ENCODE measurements around the gene BCAM.
A peak's percentile ranks its signal among the peaks of the same experiment; 100 is the strongest.

Gene BCAM

DNA sequence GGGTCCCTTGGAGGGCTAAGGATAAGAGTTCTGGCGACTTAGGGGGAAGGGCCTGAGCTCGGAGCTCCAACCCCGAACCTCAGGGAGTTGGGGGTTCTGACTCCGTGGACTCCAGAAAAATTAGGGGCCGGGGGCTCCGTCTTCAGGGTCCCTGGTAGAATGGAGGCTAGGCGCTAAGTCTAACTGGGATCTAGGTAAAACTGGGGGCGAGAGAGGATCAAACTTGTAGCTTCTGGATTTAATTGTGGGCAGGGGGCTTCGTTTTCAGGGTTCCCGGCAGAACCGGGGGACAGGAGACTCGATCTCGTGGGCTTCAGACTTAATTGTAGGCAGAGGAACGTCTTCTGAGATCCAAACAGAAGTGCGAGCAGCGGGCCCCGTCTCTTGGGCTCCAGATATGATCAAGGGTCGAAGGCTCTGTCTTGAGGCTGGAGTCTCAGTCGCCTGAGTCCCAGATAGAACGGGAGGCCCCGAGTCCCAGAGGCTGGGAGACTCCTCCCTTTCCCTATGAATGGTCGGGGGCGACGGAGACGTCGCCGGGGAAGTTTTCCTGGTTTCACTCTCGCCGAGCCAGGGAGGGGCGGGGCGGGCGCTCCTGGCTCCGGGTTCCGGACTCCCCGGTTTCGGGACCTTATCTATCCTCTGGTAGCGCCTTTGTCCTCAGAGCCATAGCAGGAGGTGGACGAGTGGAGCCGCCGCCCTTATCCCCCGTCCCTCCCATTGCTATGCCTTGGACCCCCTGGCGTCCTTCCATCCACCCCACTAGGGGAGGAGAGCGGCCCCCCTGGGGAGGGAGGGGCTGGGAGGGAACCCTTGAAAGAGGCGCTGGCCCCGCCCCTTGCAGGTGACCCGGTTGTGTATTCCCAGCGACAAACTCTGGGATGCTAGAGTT, 38.5 kb downstream of the BCAM start (continued):
- TF ChIP-seq ZNF350 (tag by site-specific recombination; IDR thresholded peaks at IDR 0.05) (no peak), GLI2 (tag by site-specific recombination; IDR thresholded peaks at IDR 0.05; ENCODE audit: borderline replicate concordance, low read depth) (no peak), ZBTB6 (tag by site-specific recombination; IDR thresholded peaks at IDR 0.05) (peak; percentile 95), ZNF132 (tag by site-specific recombination; IDR thresholded peaks at IDR 0.05; ENCODE audit: borderline replicate concordance) (no peak), WT1 (tag by site-specific recombination; IDR thresholded peaks at IDR 0.05) (peak; percentile 66), ZNF501 (tag by site-specific recombination; IDR thresholded peaks at IDR 0.05) (no peak), ZNF112 (tag by site-specific recombination; IDR thresholded peaks at IDR 0.05) (no peak), SP7 (tag by site-specific recombination; IDR thresholded peaks at IDR 0.05) (peak; percentile 30; the same call in 1 of the 2 replicates), ZNF24 (tag by site-specific recombination; IDR thresholded peaks at IDR 0.05) (0 out of 2 replicates have a peak, but pooled peaks have one; percentile 12), ZNF146 (tag by site-specific recombination; IDR thresholded peaks at IDR 0.05) (no peak), ZBTB7A (tag by site-specific recombination; IDR thresholded peaks at IDR 0.05; ENCODE audit: low read depth) (no peak), GLIS1 (tag by site-specific recombination; IDR thresholded peaks at IDR 0.05) (peak; percentile 98), ZSCAN23 (tag by site-specific recombination; IDR thresholded peaks at IDR 0.05) (no peak), SP3 (tag by site-specific recombination; IDR thresholded peaks at IDR 0.05) (peak; percentile 89), PRDM10 (tag by site-specific recombination; IDR thresholded peaks at IDR 0.05) (peak; percentile 56), ZNF391 (tag by site-specific recombination; IDR thresholded peaks at IDR 0.05; ENCODE audit: borderline replicate concordance, low read depth) (no peak), KLF1 (tag by site-specific recombination; IDR thresholded peaks at IDR 0.05) (peak; percentile 74)

DNA sequence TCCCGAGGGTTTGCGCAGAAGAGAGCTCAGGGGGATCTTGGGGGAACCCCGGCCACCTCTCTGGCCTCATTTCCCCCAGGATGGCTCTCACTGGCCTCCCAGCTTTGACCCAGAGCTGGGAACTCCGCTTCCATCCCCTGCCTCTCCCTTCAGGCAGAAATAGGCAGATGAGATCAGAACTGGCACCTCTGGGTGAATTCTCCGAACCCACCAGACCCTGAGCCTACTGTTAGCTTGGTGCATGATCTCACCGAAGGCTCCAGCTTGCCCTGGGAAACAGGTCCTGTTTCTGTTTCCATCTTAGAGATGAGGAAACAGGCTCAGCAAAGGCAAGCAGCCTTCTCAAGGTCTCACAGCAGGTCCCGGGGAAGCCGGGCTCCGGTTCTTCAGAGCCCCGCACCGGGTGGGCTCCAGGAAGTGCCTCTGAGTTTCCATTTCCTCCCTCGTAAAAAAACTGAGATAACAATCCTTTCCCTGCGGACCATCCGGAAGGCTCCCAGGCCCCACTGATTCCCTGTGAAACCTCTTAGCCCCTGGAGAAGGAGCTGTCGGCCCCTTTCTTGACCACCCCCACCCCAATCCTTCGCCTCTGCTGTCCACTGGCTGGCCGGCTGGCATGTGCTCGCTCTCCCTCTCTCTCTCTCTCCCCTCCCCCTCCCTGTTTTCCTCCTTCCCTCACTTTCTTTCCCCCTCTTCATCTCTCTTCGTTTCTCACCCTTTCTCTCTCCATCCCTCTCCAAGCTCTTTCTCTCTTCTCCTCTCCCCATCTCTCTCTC, 39.3 kb downstream of the BCAM start:
- ChIA-PET POLR2A (interaction anchor here (0.6 to 2.2 kb wide), 5 partner anchors 36 to 484 kb away, joined by 3 to 12 read pairs (median 4); partner anchors contain the start of genes APOE and TOMM40), CTCF (interaction anchor here (0.6 to 1.8 kb wide), 11 partner anchors 23 to 1200 kb away, joined by 3 to 4 read pairs (median 3); no protein-coding TSS in a partner anchor)
- no peaks in the 10 kb centered on the region for H3K9me3 ChIP-seq (ENCODE audit: control insufficient read depth, insufficient read depth, low read depth, low read length)
- peak overlapping the region; percentile 93 for H3K27ac ChIP-seq (ENCODE audit: extremely low read depth, low read depth, low read length)
- H3K36me3 ChIP-seq (ENCODE audit: control insufficient read depth in 2 of 2, insufficient read depth in 1 of 2, low read length in 2 of 2), result peaks cover under 1 to 6% of the 10 kb centered on the region in 2 experiments; a peak in 2 of 3 replicates
- peaks cover 25% of the 10 kb centered on the region for H3K4me1 ChIP-seq (ENCODE audit: control insufficient read depth, insufficient read depth, low read length)
- H3K4me3 ChIP-seq (ENCODE audit: low read depth, low read length), result peak overlapping the region; percentile 85
- TF ChIP-seq ZNF707 (tag by site-specific recombination; IDR thresholded peaks at IDR 0.05) (no peak), ZNF580 (tag by site-specific recombination; IDR thresholded peaks at IDR 0.05) (no peak), BCL11B (tag by site-specific recombination; IDR thresholded peaks at IDR 0.05; ENCODE audit: low read depth) (no peak), TRIM28 (IDR thresholded peaks at IDR 0.05; ENCODE audit: borderline replicate concordance, low read length) (no peak), ZFHX2 (tag by site-specific recombination; conservative IDR thresholded peaks at IDR 0.05) (no peak; the same call in 1 of the 2 replicates), ZNF335 (tag by site-specific recombination; conservative IDR thresholded peaks at IDR 0.05) (peak; percentile 33), RBAK (tag by site-specific recombination; IDR thresholded peaks at IDR 0.05) (no peak), ZNF692 (tag by site-specific recombination; IDR thresholded peaks at IDR 0.05) (peak; percentile 56; the same call in 1 of the 2 replicates), ZBTB48 (tag by site-specific recombination; IDR thresholded peaks at IDR 0.05) (no peak), ZBTB8A (tag by site-specific recombination; IDR thresholded peaks at IDR 0.05) (no peak), ZNF366 (tag by site-specific recombination; conservative IDR thresholded peaks at IDR 0.05) (peak; percentile 82), ZNF138 (tag by site-specific recombination; IDR thresholded peaks at IDR 0.05; ENCODE audit: borderline replicate concordance) (no peak), ZNF473 (tag by site-specific recombination; IDR thresholded peaks at IDR 0.05) (no peak), SP7 (tag by site-specific recombination; IDR thresholded peaks at IDR 0.05) (no peak)

Data from HEK293 (cell line).